HG03378 (cell line): Measurements from ENCODE around the gene ELP2.
"Not testable (repeated sequence)": the region's sequence is repeated elsewhere in the genome, so short reads cannot be mapped to it uniquely, and the experiment has no call there.

Experiments
- ATAC-seq: cut with Tn5 transposase; IDR thresholded peaks from one replicate; pipeline ENCODE4 v1.9.1; 2021; ENCODE audit warnings: mild to moderate bottlenecking, moderate library complexity; ENCODE audit not compliant: unreplicated experiment

The ELP2 gene

GRCh38 chr18:36116771-36117170, 12.9 kb upstream of the ELP2 start:
- not testable (repeated sequence) for ATAC-seq

GRCh38 chr18:36120297-36120696, 9.4 kb upstream of the ELP2 start:
- no peak for ATAC-seq

- no peak for ATAC-seq
Observed at GRCh38 chr18:36124841-36125240, 4.9 kb upstream of the ELP2 start.

- no peak for ATAC-seq
Observed at GRCh38 chr18:36126668-36127067, 3.0 kb upstream of the ELP2 start.

- no peak for ATAC-seq
Observed at GRCh38 chr18:36127836-36128529, 1.7 kb upstream of the ELP2 start.

- no peak for ATAC-seq
Observed at GRCh38 chr18:36128530-36128870, 1.2 kb upstream of the ELP2 start.

GRCh38 chr18:36128907-36129299, 796 bp upstream of the ELP2 start:
- peak; percentile 7 for ATAC-seq

GRCh38 chr18:36130039-36130831, 536 bp downstream of the ELP2 start:
- ATAC-seq: peak; percentile 22

- ATAC-seq: no peak
Observed at GRCh38 chr18:36130883-36131653, 1.4 kb downstream of the ELP2 start.

- ATAC-seq: no peak
Observed at GRCh38 chr18:36131692-36132483, 2.2 kb downstream of the ELP2 start.

GRCh38 chr18:36132756-36133155, 3.1 kb downstream of the ELP2 start:
- no peak for ATAC-seq

GRCh38 chr18:36135264-36135663, 5.6 kb downstream of the ELP2 start:
- no peak for ATAC-seq

- no peak for ATAC-seq
Observed at GRCh38 chr18:36139245-36139644, 9.5 kb downstream of the ELP2 start.

- no peak for ATAC-seq
Observed at GRCh38 chr18:36141576-36141975, 11.9 kb downstream of the ELP2 start.

GRCh38 chr18:36142751-36143150, 13.1 kb downstream of the ELP2 start:
- no peak for ATAC-seq

GRCh38 chr18:36143391-36143790, 13.7 kb downstream of the ELP2 start:
- no peak for ATAC-seq

- ATAC-seq: peak; percentile 96
Observed at GRCh38 chr18:36149514-36150289, 20.0 kb downstream of the ELP2 start.

GRCh38 chr18:36152781-36153180, 23.1 kb downstream of the ELP2 start:
- ATAC-seq: no peak

GRCh38 chr18:36153203-36153602, 23.5 kb downstream of the ELP2 start:
- ATAC-seq: no peak

- ATAC-seq: no peak
Observed at GRCh38 chr18:36153771-36154170, 24.1 kb downstream of the ELP2 start.
